ENCODE measurements around the gene DENND6B.
A peak's percentile ranks its signal among the peaks of the same experiment; 100 is the strongest.
"Not testable (repeated sequence)": the region's sequence is repeated elsewhere in the genome, so short reads cannot be mapped to it uniquely, and the experiment has no call there.

Gene DENND6B

DNA sequence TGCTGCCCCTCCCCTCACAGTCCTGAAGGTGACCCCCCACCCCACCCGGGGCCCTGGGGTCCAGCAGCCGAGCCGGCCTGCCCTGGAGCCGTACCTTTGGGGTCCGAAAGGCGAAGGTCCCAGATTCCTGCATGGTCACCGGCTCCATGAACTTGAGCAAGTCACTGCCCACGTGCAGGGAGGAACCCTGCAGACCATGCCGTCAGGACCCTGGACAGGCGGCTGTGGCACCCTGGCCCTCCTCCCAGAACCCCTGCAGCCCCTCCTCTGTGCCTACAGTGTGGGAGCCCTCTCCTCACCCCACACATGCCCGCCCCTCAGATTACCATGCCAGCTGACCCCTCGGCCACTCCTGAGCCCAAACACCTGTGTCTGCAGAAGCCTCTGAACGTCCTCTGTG is 42.3 kb downstream of the DENND6B start:
- no peak for DNase-seq

DNA sequence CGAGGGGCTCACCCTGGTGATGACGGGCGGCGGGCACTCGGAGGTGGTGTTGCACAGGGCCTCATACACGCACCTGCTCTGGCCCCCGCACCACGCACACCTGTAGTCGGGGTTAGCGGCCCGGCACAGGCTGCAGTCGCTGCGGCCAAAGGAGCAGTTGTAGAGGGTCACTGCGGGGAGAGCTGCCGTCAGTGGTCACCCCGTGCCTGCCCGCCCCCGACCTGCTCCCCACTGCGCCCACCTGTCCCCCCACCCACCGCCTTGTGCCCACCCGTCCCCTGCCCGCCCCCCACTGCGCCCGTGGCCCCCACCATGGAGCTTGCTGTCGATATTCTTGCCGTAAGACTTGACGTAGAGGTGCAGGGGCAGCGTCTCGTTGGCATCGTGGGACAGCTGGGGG is 43.0 kb downstream of the DENND6B start:
- no peak for DNase-seq

DNA sequence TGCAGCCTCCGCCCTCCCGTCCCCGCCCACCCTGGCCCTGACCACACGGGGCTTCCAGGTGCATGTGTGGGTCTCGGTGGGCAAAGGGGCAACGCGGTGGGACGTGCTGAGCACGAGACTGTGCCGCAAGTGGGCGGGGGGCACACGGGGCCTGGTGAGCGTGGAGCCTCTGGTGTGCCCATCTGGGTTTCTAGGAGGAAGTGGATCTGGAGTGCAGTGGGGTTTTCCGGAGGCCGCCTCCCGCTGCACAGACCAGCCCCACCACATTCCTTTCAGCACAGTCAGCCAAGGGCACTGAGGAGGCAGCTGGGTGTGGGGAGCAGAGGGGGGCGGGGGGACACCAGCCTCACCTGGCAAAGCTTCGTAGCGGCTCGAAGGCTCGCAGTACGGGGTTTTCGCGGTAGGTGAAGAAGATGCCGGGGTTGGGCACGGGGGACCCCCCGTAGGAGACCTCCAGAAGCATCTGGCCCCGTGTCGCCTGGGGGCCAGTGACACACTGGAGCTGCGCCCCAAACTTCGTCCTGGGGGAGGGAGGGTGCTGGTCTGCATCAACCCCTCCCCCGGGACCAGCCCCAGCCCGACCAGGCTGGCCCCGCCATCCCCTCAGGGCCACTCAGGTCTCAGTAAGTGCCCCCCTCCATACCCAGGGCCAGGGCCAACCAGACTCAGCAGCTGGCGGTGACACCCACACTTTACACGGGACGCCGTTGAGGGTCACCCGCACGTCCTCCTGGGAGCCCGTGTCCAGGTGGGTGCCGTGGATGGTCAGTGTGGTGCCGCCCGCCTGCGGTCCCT is 44.3 kb downstream of the DENND6B start:
- no peak for DNase-seq

DNA sequence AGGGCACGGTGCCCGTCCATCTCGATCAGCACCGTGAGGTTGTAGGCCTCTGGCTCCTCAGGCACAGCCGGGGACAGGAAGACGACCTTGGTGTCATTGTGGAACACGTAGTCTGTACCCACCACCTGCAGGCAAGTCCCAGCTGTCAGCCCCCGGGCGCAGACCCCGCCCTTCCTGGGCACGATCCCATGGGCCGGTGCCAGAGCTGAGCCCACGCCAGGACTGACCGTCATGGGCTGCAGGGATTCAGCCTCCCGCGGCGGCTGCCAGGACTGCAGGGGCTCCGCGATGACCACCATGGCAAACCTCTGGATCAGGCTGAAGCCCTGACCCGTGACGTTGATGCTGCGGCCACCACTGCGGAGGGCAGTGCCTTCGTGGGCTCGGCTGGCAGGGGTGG is 44.9 kb downstream of the DENND6B start:
- DNase-seq: no peak

DNA sequence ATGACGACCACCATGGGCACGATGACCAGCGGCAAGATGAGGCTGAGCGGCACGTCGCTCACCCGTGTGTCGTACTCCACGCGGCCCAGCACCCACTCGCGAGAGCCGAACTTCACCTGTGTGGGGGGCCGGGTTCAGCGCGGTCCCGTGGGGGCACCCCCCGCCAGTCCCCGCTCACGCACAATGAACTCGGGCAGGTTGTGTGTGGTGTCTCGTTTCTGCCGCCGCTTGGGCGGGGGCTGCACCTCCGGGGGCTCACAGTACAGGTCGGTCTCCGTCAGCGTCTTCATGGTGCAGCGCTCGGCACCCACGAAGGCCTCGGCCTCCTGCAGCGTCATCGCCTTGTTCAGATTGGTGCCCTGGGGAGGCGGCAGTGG is 45.4 kb downstream of the DENND6B start:
- DNase-seq: no peak

DNA sequence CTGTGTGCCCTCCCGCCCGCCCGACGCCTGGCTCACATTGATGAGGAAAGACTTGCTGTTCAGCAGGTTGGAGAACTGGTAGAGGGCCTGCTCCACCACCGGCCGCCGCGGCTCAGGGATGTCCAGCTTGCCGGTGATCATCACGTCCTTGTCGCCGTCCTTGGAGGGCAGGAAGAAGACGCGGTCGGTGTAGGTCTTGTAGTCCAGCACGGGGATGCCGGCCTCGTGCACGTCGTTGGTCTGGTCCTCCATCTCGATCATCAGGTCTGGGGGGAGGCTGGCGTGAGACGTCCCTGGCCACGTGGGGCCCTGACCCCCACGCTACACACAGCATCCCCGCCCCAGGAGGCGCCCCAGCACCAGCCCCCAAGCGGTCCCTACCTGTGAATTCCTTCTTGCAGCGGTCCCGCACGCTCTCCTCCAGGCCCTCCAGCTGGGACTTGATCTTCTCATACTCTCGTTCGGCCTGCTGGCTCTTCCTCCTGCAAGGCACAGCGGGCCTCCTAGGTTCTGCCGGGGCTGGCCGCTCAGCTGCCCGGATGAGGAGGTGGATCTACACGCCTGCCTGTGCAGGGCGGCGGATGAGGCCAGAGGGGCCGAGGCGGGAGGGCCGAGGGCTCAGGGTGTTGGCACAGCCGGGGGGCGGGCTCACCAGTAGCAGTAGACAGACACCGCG is 46.0 kb downstream of the DENND6B start:
- no peak for DNase-seq

DNA sequence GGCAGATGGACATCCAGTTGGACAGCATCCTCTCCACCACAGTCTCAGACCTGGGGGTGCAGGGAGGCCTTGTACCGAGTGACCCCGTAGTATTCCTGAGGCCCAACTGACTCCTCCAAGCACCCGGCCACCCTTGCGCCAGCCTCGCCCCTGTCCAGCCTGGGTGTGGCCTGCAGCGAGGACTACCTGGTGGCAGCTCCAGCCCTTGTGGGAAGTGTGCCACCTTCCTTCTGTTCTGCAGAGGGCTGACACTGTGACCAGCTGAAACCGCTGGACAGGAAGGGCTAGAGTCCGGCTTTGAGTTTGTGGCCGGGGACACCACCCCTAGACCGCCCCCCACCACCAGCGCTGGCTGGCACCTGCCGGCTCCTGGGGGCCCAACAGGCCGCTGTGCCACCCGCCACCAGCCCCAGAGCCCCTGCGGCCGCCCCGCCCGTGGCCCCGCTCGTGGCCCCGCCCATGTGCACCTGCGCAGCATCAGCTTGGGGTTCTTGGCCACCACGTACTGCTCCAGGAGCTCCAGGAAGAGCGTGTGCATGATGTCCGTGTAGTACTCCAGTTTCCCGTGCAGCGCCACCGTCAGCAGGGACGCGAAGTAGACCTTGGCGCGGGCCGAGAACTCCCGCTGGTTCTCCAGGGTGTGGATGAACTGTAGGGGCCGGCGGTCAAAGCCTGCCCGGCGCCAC is 46.6 kb downstream of the DENND6B start:
- no peak for DNase-seq

DNA sequence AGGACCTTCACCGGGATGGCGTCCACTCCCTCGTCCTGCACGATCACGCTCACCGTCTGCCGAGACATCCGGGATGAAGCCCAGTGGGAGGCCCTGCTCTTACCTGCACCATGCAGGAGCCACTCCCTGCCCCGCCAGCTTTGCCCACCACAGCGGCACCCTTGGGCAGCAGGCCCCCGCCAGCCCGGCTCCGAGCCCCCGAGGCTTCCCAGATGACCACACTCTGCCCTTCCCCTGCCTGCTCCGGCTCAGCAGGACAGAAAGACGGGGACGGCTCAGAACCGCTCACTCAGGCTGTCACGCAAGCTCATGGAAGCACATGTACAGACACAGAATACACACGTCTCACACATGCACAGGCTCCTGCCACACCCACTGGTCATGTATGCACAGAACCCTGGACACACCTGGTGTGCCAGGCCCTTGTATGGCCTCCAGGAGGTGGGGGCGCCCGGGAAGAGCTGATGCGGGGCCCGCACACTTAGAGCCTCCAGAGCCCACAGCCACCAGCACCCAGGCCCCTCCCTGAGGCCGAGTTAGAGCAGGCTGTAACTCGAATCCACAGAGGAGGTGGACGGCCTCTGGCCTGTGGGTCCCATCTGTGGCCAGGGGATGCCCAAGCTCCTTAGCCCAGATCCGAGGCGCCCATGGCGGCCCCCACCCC is 47.7 kb downstream of the DENND6B start:
- no peak for DNase-seq

DNA sequence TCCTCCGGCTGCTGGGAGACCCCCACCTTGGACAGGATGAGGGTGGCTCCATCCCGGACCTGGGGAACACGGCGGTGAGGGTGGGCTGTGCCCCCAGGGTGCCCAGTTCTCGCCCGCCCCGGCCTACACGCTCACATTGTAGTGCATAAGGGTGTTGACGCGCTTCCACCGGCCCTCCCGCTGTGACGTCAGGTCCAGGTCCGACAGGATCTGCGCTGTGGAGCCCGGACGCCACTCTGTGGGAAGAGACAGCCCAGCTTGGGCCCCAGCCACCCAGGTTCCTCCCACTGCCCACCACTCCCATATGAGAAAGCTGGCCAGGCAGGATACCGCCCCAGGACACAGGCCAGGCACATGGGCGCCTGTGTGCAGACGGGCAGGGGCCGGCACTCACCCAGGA is 48.4 kb downstream of the DENND6B start:
- DNase-seq: no peak

DNA sequence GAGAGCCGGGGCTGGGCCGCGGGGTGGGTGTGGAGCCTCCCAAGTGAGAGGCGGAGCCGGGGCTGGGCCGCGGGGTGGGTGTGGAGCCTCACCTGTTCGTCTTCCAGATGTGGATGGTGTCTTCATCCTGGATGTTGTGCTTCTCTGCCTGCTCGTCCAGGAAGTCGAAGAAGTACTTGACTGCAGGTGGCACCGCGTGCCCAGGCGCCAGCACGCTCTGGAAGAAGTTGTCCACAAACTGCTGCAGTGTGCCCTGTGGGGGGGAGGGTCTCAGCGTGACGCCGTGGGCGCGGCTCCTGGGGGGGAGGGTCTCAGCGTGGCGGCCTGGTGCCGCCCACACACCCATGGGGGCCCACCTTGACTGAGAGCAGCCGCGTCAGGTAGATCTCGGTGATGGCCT is 49.1 kb downstream of the DENND6B start:
- no peak for DNase-seq

DNA sequence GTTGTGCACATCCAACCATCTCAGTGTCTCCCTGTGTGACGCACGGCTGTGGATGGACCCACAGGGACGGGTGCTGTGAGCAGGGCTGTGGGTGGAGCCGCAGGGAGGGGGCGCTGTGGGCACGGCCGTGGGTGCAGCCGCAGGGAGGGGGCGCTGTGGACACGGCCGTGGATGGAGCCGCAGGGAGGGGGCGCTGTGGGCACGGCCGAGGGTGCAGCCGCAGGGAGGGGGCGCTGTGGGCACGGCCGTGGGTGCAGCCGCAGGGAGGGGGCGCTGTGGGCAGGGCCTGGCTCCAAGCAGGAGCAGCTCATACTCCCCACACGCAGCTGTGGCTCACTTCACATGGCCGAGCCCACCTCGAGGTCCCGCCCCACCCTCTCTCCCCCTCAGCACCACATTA is 50.7 kb downstream of the DENND6B start:
- DNase-seq: peak; percentile 55

DNA sequence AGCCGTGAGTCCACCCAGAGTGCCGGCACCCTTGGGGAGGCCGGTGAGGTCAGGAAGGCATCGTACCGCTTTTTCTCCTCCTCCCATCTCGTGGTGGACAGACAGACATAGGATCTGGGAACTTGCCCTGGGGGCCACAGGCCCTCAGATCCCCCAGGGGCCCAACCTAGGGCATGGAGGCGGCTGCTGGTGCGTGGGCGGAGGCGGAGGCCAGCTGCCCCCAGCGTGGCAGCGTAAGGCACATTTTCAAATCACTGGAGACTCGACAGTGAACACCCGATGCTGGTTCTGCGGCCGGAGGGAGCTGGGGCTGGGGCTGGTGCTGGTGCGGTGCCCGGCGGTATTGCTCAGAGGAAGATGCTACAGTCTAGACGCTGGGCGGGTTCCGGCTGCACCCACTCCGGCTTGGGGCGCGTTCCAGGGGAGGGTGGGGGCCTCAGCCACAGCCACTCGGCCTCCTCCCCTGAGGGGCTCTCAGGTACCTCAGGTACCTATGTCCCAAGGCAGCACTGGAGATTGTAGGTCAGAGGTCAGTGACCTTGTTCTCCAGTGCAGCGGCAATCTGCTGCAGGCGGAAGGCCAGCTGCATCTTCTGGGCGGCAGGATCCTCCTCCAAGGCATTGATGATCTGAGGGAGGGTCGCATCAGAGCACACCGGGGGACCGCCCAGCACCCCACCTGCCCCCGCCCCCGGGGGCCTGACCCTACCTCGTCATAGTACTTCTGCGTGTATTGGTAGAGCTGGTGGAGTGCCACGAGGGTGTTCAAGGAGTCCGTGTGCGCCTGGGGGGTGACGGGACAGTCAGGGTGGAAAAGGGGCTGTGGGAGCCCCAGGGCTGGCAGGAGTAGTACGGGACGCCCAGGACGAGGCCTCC is 51.4 kb downstream of the DENND6B start:
- no peak for DNase-seq

DNA sequence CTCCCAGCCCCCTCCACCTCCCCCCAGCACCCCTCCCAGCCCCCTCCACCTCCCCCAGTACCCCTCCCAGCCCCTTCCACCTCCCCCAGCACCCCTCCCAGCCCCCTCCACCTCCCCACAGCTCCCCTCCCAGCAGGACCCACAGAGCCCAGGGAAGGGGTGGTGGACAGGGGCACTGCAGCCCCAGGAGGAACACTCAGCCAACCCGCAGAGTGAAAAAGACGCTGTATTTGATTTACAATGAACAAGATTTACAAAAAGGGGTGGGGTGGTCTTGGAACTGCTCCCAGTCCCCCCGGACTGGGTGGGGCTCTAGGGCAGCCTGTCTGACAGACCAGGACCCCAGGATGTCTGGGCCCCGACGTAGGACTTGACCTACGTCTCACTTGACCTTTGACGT is 52.0 kb downstream of the DENND6B start:
- no peak for DNase-seq

DNA sequence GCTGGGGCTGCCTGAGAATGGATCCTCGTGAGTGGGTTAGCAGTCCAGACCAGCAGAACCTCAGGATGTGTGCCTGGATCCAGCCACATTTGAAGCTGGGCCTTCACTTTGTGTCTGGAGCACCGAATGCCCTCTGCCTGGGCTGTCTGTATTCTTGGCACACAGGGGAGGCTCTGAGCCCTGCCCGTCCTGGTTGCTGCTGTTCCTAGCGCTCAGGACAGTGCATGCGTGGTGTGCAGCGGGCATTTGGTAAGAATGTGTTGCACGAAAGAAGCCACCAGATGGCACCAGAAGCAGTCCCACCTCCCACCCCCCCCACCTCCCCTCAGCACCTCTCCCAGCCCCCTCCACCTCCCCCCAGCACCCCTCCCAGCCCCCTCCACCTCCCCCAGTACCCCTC is 52.5 kb downstream of the DENND6B start:
- peak; percentile 64 for DNase-seq

DNA sequence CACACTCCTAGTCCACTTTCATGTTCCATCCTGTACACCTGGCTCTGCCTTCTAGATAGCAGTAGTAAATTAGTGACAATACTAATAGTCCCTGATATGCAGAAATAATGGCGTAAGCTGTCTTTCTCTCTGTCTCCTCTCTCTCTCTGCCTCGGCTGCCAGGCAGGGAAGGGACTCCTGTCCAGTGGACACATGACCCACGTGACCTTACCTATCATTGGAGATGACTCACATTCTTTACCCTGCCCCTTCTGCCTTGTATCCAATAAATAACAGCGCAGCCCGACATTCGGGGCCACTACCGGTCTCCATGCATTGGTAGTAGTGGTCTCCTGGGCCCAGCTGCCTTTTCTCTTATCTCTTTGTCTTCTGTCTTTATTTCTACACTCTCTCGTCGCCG is 53.0 kb downstream of the DENND6B start:
- DNase-seq: not testable (repeated sequence)

DNA sequence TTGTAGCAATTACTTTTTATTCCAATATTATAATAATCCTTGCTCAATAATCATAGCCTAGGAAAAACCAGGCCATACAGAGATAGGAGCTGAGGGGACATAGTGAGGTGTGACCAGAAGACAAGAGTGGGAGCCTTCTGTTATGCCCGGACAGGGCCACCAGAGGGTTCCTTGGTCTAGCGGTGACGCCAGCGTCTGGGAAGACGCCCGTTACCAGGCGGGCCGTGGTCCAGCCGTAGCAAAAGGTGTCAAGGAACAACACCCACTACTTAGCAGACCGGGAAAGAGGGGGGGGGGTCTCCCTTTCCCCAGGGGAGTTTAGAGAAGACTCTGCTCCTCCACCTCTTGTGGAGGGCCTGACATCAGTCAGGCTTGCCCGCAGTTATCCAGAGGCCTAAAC is 53.5 kb downstream of the DENND6B start:
- not testable (repeated sequence) for DNase-seq

DNA sequence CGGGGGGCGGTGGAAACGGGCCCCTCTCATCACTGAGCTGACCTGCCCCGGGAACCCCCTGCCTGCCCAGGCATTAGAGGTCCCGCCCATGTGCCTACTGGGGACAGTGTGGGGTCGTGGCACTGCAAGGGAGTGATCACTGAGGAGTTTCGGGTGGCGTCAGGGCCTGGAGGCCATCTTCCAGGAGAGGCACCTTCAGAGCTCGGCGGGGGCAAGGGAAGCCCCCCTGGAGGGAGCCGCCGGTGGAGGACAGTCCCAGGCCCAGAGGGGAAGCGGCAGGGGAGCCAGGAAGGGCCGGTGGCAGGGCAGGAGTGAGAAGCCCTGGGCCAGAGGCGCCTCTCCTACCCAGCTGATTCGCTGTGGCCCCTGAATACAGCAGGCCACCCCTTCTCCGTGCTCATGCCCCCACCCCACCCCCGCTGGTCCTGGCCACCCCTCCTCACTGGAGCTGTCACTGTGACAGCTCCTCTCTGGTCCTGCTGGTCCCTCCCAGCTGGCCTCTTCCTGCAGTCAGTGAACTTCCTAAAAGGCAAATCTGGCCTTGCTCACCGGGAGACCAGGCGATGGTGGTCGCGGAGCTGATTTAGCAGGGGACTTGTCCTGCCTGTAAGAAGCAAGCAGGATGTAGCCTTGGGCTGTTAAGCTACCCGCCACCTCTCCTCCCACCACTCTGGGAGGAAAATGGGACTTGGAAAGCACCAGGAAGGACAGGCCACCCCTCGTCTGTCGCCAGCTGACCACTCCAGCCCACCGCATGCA is 54.6 kb downstream of the DENND6B start:
- DNase-seq: no peak

DNA sequence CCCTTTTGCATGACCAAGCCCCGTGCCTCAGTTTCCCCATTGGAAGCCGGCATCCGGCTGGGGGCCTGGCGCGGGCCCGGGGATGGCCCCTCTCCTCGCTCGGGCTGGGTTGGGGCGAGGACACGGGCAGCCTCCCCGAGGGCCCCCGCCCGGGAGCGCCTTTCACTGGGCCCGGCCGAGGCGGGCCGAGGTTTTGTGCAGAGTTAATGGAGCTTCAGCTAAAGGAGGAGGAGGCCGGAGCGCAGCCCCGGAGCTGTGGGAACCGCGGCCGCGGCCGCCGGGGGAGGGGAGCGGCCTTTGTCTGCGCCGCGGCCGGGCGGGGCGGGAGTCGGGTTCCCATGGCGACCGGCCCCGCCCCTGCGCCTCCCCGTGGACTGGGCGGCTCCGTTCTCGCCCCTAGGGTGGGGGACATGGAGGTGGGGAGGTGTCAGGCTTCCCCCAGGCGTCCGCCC is 55.3 kb downstream of the DENND6B start:
- no peak for DNase-seq

DNA sequence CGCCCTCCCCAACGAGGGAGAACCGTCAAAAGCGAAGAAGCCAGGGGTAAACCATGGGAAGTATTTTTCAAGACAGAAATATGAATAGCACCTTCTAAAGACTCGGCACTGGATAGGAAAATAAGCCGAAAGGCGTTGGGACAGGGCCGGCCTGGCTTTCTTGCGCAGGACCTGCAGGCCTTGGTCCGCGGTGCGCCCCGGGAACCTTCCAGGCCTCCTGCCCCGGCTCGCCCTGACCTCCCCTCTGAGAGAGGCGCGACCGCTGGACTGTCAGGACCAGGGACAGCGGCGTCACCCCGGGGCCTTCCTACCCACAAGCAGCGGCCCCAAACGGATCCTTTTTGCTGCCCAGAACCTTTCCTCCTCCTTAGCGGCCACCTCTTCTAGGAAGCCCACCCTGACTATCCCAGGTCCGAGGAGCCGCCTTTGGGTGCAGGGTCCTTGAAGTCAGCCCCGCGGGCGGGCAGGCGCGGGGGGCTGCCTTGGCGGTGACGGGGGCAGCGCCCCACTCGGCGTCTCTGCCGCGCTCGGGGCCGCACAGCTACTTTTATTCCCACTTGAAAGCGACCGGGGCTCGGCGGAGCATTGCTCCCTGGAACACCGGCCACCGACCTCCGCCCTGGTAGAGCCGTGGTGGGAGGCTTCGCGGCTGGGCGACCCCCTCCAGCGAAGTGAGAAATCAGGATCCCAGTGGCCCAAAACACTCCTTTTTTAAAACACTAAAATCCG is 56.0 kb downstream of the DENND6B start:
- peak; percentile 81 for DNase-seq

DNA sequence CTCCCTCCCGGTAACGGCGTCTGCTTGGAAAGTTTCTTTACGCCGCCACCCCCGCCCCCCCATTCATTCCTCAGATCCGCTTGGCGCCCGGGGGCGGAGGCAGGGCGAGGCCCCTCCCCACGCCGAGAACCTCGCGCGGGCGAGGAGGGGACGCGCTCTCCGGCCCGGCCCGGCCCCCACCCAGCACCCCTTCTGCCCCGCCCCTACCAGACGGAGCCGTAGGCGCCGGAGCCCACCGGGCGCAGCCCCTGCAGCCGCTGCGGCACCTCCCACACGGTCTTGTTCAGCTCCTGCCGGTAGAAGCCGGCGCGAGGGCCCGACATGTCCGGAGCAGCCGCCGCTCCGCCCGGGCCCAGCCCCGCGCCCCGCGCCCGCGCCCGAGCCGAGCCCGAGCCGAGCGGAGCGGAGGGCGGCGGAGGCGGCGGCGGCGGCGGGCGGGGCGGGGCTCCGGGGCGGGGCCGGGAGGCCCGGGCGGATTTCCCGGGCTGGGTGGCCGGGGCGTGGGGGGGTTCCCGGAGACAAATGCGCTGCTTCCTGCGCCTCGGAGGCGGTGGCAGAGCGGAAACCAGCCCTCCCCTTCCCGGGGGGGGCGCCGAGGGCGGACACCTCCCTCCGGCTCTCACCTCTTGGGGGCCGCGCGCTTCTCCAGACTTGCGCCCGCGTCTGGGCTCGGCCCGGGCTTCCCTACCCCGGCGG is 56.7 kb downstream of the DENND6B start, which contains the start of gene MAPK11:
MAPK11 (minus strand) TSS at position 411 of the 696 bp plus-strand sequence; CDS start at position 323, 88 bp downstream.
- DNase-seq: peak; percentile 72

All from right hindlimb (tissue), 1 donor.